Subcutaneous adipose tissue (tissue), 4 donors: ENCODE measurements around the gene ROR1. TPM values are rescaled to one million over a fixed set of nuclear protein-coding genes. Genes with fewer than 3 reads are reported as not detected.

Experiments used
- CTCF ChIP-seq: fragments of 450-650 bp; IDR thresholded peaks from one replicate; pipeline ENCODE4 v1.5.1; 2016; ENCODE audit warnings: low read depth, mild to moderate bottlenecking, control low read depth, antibody characterized with exemption, moderate library complexity
- total RNA-seq, 4 donors: library from RNA; depleted of rRNA; stranded (reverse); fragments of >200 nt; gene quantifications; one replicate each; pipeline ENCODE4 v1.1.0, GENCODE V29; 2016

The ROR1 gene
- total RNA-seq, 4 donors from 2014 or later = 5.8 to 10.2 (median 8.6) TPM

DNA sequence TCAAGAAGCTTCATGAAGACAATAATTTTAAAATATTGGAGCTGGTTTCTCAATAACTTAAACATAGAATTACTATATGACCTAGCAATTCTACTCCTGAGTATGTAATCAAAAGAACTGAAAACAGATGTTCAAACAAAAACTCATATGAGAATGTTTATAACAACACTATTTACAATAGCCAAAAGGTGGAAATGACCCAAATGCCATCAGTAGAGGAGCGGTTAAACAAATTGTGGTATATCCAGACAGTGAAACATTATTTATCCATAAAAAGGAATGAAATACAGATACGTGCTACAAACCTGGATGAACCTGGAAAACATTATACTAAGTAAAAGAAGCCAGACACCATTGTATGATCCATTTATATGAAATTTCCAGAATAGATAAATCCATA is 366.8 kb downstream of the ROR1 start:
- TF ChIP-seq CTCF = no peak

GRCh38 chr1:64147045-64147724 is 373.4 kb downstream of the ROR1 start:
- no peak for TF ChIP-seq CTCF

DNA sequence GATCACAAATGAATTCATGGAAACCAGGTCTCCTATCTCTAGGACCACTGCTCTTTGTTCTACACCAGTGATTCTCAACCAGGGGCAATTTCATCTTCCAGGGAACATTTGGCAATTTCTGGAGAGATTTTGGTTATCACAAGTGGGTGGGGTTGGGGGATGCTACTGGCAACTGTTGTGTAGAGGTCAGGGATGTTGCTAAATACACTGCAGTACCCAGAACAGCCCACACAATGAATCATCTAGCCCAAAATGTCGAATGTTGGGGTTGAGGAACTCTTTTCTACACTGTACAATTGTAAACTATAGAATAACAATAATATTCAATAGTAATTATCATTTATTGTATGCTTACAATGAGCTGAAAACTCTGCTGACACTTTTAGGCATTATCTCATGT is 373.9 kb downstream of the ROR1 start:
- no peak for TF ChIP-seq CTCF

- no peak for TF ChIP-seq CTCF
Observed at GRCh38 chr1:64150266-64150665, 376.4 kb downstream of the ROR1 start.

GRCh38 chr1:64150729-64151230 is 377.0 kb downstream of the ROR1 start:
- no peak for TF ChIP-seq CTCF

- TF ChIP-seq CTCF = no peak
Observed at GRCh38 chr1:64155278-64155677, 381.5 kb downstream of the ROR1 start.

DNA sequence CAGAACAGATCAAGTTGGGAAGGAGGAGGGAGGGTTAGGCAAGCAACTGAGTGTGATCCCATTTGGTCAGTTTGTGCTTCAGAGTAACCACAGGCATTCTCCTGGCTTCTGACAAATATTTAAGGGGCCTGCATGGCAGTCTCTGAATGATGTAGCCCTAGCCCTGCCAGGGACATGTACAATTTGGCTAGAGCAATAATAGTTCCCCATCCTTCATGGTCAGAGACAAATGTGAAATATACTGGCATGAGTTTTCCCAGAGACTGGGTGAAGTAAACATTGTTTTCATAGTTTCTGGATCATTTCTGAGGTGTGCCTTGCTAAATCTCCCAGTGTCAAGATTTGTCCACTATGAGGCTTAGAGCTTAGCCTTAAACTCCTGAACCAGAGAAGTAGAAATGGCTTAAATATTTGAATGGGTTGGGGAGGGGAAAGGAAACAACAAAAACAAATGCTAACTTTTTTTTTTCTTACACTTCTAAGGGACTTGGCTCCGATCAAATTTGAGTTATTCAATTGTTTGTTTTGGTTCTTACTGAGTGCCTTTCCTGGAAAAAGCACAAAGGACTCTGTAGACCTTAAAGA is 387.6 kb downstream of the ROR1 start:
- no peak for TF ChIP-seq CTCF
